Loucy (cell line): Measurements from ENCODE around the gene STK32C.

Experiments used
- CTCF ChIP-seq: fragments of 200-600 bp; sonication (generic); conservative IDR thresholded peaks from 2 replicates; pipeline ENCODE4 v1.5.1; 2014; ENCODE audit warnings: mild to moderate bottlenecking, antibody characterized with exemption, low read length
- EZH2phosphoT487 ChIP-seq: fragments of 200-600 bp; IDR thresholded peaks from 2 replicates; pipeline ENCODE4 v1.6.1; 2018; ENCODE audit warnings: antibody characterized with exemption, mild to moderate bottlenecking, moderate library complexity, borderline replicate concordance

- TF ChIP-seq CTCF (no peak), EZH2phosphoT487 (no peak)
Measured at GRCh38 chr10:132309471-132309865, 1.7 kb upstream of the STK32C start.
